Effector CD4-positive, alpha-beta T cell (primary cell): ENCODE results near the gene PCDHGA1.
"Not testable (repeated sequence)": the region's sequence is repeated elsewhere in the genome, so short reads cannot be mapped to it uniquely, and the experiment has no call there.

Experiments used
- DNase-seq: peaks from one replicate; pipeline ENCODE4 v3.0.0-alpha.2; 2020

Gene PCDHGA1

DNA sequence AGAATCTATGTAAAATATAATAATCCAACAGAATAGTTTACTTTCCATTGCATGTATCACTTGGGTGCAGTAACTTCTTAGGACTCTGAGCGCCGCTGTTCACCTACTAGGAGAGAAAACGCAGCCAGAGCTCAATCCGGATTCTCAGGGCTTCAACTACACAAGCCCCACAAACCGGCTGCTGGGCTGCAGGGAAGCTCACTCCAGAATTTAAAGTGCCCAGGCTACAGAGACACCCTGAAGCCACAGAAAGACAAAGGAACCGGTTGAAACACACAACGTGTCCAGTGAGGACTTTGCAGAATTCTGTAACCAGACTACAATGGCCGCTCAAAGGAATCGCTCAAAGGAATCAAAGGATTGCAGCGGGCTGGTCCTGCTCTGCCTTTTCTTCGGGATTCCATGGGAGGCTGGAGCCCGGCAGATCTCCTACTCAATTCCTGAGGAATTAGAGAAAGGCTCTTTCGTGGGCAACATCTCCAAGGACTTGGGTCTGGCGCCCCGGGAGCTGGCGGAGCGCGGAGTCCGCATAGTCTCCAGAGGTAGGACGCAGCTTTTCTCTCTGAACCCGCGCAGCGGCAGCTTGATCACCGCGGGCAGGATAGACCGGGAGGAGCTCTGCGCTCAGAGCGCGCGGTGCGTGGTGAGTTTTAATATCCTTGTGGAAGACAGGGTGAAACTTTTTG lies 82.7 kb downstream of the PCDHGA1 start, which contains the start of gene PCDHGA10:
TSS of gene PCDHGA10 (plus strand) at position 134 of the 686 bp plus-strand sequence. CDS start at position 323, 189 bp downstream.
- peak; percentile 38 for DNase-seq

DNA sequence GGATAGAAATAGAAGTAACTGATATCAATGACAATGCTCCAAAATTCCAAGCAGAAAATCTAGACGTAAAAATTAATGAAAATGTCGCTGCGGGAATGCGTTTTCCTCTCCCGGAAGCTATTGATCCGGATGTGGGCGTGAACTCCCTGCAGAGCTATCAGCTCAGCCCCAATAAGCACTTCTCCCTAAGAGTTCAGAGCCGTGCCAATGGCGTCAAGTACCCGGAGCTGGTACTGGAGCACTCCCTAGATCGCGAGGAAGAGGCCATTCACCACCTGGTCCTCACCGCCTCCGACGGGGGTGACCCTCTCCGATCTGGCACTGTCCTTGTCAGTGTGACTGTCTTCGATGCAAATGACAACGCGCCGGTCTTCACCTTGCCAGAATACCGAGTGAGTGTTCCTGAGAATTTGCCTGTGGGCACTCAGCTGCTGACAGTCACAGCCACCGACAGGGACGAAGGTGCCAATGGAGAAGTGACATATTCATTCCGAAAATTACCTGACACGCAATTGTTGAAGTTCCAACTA lies 83.3 kb downstream of the PCDHGA1 start:
- DNase-seq, result no peak

DNA sequence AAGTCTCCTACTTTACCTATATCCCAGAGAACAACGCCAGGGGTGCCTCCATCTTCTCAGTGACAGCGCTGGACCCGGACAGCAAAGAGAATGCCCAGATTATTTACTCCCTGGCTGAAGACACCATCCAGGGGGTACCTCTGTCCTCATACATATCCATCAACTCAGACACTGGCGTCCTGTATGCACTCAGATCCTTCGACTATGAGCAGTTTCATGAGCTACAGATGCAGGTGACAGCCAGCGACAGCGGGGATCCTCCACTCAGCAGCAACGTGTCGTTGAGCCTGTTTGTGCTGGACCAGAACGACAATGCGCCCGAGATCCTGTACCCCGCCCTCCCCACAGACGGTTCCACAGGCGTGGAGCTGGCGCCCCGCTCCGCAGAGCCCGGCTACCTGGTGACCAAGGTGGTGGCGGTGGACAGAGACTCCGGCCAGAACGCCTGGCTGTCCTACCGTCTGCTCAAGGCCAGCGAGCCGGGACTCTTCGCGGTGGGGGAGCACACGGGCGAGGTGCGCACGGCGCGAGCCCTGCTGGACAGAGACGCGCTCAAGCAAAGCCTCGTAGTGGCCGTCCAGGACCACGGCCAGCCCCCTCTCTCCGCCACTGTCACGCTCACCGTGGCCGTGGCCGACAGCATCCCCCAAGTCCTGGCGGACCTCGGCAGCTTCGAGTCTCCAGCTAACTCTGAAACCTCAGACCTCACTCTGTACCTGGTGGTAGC lies 84.4 kb downstream of the PCDHGA1 start:
- not testable (repeated sequence) for DNase-seq

DNA sequence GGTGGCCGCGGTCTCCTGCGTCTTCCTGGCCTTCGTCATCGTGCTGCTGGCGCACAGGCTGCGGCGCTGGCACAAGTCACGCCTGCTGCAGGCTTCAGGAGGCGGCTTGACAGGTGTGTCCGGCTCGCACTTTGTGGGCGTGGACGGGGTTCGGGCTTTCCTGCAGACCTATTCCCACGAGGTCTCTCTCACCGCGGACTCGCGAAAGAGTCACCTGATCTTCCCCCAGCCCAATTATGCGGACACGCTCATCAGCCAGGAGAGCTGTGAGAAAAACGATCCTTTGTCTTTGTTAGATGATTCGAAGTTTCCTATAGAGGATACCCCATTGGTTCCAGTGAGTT lies 84.9 kb downstream of the PCDHGA1 start:
- not testable (repeated sequence) for DNase-seq

DNA sequence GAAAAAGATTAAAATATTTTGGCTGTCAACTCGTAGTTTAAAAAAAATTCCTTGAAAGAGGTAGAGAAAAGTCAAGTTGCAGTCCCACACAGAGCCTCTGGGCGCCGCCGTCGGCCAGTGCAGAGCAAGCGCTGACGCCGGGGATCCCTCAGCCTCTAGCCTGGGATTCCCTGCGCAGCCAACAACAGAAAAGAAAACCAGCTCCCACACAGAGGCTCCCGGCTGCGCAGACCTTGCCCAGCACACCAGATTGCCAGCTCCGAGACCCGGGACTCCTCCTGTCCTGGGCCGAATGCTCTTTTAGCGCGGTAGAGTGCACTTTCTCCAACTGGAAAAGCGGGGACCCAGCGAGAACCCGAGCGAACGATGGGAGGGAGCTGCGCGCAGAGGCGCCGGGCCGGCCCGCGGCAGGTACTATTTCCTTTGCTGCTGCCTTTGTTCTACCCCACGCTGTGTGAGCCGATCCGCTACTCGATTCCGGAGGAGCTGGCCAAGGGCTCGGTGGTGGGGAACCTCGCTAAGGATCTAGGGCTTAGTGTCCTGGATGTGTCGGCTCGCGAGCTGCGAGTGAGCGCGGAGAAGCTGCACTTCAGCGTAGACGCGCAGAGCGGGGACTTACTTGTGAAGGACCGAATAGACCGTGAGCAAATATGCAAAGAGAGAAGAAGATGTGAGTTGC lies 87.3 kb downstream of the PCDHGA1 start, which contains the start of gene PCDHGB7:
TSS of gene PCDHGB7 (plus strand) at position 184 of the 679 bp plus-strand sequence. CDS start at position 367, 183 bp downstream.
- DNase-seq, result peak; percentile 13

DNA sequence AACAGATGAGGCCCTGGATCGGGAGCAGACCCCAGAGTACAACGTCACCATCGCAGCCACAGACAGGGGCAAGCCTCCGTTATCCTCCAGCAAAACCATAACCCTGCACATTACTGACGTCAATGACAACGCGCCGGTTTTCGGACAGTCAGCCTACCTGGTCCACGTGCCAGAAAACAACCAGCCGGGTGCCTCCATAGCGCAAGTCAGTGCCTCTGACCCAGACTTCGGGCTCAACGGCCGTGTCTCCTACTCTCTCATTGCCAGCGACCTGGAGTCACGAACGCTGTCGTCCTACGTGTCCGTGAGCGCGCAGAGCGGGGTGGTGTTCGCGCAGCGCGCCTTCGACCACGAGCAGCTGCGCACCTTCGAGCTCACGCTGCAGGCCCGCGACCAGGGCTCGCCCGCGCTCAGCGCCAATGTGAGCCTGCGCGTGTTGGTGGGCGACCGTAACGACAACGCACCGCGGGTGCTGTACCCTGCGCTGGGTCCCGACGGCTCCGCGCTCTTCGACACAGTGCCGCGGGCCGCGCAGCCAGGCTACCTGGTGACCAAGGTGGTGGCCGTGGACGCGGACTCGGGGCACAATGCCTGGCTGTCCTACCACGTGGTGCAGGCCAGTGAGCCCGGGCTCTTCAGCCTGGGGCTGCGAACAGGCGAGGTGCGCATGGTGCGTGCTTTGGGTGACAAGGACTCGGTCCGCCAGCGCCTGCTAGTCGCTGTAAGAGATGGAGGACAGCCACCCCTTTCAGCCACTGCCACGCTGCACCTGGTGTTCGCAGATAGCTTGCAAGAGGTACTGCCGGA lies 89.0 kb downstream of the PCDHGA1 start:
- DNase-seq, result no peak

DNA sequence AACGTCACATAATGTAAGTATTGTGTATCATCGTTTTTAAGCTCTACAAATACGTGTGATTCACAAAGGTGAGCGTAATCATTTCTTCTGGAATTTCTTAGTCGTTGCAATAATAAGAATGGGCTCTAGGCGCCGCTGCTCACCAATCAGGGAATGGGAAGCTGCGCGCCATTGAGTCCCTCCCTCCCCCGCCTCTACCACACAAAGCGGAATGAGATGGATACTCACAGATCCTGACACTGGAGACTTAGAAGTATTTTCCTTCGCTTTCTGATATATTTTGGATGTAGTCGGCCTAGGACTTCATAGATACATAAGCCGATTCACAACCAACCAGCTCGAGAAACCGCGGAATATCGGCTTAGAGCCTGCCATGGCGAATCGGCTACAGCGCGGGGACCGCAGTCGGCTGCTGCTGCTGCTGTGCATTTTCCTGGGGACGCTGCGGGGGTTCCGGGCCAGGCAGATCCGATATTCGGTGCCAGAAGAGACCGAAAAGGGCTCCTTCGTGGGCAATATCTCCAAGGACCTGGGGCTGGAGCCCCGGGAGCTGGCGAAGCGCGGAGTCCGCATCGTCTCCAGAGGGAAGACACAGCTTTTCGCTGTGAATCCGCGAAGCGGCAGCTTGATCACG lies 90.7 kb downstream of the PCDHGA1 start, which contains the start of gene PCDHGA11:
TSS of gene PCDHGA11 (plus strand) at position 197 of the 634 bp plus-strand sequence. CDS start at position 374, 177 bp downstream.
- no peak for DNase-seq

DNA sequence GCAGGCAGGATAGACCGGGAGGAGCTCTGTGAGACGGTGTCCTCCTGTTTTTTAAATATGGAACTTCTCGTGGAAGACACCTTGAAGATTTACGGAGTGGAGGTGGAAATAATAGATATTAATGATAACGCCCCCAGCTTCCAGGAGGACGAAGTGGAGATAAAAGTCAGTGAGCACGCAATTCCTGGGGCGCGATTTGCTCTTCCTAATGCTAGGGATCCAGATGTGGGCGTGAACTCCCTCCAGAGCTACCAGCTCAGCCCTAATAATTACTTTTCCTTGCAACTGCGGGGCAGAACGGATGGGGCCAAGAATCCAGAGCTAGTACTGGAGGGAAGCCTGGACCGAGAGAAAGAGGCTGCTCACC lies 91.2 kb downstream of the PCDHGA1 start:
- no peak for DNase-seq

DNA sequence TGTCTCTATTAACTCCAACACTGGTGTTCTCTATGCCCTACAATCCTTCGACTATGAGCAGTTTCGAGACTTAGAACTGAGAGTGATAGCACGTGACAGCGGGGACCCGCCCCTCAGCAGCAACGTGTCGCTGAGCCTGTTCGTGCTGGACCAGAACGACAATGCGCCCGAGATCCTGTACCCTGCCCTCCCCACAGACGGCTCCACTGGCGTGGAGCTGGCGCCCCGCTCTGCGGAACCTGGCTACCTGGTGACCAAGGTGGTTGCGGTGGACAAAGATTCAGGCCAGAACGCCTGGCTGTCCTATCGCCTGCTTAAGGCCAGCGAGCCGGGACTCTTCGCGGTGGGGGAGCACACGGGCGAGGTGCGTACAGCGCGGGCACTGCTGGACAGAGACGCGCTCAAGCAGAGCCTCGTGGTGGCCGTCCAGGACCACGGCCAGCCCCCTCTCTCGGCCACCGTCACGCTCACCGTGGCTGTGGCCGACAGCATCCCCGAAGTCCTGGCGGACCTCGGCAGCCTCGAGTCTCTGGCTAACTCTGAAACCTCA lies 92.5 kb downstream of the PCDHGA1 start:
- no peak for DNase-seq

DNA sequence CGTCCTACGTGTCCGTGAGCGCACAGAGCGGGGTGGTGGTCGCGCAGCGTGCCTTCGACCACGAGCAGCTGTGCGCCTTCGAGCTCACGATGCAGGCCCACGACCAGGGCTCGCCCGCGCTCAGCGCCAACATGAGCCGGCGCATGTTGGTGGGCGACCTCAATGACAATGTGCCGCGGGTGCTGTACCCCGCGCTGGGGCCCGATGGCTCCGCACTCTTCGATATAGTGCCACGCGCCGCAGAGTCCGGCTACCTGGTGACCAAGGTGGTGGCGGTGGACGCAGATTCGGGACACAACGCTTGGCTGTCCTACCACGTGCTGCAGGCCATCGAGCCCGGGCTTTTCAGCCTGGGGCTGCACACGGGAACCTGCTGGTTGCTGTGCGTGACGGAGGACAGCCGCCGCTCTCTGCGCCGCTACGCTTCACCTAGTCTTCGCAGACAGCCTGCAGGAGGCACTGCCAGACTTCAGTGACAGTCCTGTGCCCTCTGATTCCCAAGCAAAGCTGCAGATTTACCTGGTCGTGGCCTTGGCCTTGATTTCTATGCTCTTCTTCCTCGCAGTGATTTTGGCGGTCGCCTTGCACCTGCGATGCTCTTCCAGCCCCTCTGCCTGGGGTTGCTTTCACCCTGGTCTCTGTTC lies 97.6 kb downstream of the PCDHGA1 start:
- no peak for DNase-seq

DNA sequence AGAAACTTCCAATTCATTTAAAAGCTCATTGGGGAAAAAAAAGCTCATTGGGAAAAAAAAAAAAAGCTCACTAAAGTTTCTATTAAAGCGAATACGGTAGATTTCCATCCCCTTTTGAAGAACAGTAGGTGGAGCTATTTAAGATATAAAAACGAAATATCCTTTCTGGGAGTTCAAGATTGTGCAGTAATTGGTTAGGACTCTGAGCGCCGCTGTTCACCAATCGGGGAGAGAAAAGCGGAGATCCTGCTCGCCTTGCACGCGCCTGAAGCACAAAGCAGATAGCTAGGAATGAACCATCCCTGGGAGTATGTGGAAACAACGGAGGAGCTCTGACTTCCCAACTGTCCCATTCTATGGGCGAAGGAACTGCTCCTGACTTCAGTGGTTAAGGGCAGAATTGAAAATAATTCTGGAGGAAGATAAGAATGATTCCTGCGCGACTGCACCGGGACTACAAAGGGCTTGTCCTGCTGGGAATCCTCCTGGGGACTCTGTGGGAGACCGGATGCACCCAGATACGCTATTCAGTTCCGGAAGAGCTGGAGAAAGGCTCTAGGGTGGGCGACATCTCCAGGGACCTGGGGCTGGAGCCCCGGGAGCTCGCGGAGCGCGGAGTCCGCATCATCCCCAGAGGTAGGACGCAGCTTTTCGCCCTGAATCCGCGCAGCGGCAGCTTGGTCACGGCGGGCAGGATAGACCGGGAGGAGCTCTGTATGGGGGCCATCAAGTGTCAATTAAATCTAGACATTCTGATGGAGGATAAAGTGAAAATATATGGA lies 100.2 kb downstream of the PCDHGA1 start, which contains the start of gene PCDHGA12:
TSS of gene PCDHGA12 (plus strand) at position 176 of the 782 bp plus-strand sequence. CDS start at position 429, 253 bp downstream.
- DNase-seq, result no peak

DNA sequence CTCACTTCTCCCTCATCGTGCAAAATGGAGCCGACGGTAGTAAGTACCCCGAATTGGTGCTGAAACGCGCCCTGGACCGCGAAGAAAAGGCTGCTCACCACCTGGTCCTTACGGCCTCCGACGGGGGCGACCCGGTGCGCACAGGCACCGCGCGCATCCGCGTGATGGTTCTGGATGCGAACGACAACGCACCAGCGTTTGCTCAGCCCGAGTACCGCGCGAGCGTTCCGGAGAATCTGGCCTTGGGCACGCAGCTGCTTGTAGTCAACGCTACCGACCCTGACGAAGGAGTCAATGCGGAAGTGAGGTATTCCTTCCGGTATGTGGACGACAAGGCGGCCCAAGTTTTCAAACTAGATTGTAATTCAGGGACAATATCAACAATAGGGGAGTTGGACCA lies 101.0 kb downstream of the PCDHGA1 start:
- DNase-seq, result no peak

DNA sequence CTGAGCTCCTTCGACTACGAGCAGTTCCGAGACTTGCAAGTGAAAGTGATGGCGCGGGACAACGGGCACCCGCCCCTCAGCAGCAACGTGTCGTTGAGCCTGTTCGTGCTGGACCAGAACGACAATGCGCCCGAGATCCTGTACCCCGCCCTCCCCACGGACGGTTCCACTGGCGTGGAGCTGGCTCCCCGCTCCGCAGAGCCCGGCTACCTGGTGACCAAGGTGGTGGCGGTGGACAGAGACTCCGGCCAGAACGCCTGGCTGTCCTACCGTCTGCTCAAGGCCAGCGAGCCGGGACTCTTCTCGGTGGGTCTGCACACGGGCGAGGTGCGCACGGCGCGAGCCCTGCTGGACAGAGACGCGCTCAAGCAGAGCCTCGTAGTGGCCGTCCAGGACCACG lies 102.0 kb downstream of the PCDHGA1 start:
- DNase-seq, result not testable (repeated sequence)

DNA sequence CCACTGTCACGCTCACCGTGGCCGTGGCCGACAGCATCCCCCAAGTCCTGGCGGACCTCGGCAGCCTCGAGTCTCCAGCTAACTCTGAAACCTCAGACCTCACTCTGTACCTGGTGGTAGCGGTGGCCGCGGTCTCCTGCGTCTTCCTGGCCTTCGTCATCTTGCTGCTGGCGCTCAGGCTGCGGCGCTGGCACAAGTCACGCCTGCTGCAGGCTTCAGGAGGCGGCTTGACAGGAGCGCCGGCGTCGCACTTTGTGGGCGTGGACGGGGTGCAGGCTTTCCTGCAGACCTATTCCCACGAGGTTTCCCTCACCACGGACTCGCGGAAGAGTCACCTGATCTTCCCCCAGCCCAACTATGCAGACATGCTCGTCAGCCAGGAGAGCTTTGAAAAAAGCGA lies 102.4 kb downstream of the PCDHGA1 start:
- not testable (repeated sequence) for DNase-seq

DNA sequence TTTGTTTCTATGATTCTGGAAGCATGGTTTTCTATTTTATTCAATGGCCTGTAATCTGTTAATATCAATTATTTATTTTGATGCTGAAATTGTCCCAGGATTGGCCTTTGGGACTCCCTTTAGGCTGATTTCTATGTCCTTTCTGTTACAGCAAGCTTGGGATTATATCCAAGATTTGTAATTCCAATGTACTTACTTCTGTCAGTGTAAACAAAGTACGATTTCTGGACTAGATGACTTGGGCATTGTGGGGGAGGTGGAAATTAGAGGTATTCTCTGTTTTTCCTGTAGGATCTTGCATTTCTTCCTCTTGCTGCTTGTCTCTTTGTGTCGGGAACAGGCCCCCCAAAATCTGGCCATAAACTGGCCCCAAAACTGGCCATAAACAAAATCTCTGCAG lies 103.7 kb downstream of the PCDHGA1 start:
- DNase-seq, result no peak

DNA sequence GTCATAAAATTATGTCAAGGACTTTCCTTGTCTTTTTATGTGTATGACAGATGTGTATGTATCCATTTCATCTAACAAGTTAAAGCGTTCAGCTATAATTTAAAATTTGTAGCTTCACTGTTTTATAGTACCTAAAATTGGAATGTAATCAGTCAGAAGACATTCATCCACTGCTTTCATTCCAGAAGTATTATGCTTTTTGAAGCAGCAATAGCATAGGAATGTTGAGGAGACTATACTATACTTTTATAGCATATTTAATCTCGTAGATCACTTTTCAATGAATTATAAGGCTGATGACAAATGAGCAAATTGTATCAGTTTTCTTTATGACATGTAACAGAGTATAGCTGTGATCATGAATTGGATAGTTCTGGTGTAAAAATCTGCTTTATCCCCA lies 106.9 kb downstream of the PCDHGA1 start:
- DNase-seq, result no peak

DNA sequence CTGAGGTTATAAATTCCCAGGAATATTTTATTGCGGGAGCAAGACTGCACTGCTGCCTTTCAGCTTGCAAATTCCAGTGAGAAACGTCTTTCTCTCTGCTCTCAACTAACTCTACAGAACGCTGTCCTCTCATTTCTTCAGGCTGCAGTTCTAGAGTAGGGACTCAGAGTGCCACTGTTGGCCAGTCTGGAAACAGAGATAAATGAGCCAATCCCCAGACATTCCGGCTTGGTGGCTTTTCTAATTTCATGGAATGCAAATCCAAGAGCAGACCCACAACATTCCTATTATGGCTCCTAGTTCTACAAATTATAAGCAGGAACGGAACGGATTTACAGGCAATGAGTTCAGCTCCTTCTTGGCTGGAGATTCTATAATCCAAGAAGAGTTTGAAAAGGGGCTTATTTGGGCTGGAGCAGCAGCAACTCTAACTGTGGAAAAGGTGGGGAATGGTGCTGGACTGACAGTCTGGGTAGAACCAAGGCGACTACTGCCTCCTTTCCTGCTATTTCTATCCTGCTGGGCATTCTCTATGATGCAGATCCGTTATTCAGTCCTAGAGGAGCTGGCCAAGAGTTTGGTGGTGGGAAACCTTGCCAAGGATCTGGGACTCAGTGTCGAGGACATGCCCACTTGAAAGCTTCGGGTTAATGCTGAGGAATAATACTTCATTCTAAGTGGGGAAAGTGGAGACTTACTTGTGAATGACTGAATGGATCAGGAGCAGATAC lies 109.3 kb downstream of the PCDHGA1 start:
- DNase-seq, result no peak

DNA sequence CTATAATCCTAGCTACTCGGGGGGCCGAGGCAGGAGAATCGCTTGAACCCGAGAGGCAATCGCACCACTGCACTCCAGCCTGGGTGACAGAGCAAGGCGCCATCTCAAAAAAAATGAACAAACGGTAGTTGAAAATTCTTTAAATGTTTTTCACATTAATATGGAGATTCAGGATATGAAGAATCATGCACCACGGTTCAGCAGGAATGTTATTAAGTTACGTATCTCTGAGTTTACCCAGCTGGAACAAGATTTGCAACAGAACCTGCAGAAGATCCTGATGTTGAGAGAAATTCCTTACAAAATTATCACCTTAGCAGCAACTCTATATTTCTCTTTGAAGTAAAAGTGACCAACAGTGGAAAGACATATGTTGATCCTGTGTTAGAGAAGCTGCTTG lies 110.0 kb downstream of the PCDHGA1 start:
- no peak for DNase-seq

DNA sequence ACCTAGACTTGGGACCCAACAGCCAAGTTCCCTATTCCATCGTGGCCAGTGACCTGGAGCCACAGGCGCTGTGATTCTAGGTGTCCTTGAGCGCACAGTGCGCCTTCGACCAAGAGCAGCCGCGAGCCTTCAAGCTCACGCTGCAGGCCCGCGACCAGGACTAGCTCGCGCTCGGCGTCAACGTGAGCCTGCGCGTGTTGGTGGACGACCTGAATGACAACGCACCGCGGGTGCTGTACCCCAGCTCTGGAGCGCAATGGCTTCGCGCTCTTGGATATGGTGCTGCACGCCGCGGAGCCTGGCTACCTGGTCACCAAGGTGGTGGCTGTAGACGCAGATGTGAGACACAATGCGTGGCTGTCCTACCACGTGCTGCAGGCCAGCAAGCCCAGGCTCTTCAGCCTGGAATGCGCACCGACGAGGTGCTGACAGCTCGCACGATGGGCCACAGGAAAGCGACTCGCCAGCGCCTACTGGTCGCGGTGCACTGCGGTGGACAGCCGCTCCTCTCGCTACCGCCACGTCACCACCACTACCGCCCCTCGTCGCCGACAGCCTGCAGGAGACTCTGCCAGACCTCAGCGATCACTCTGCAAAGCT lies 111.4 kb downstream of the PCDHGA1 start:
- DNase-seq, result no peak
